Common myeloid progenitor, CD34-positive (primary cell): ENCODE measurements around the gene COMMD1.
"Not testable (repeated sequence)": the region's sequence is repeated elsewhere in the genome, so short reads cannot be mapped to it uniquely, and the experiment has no call there.

Experiments used
- CTCF ChIA-PET: fragments of 350-600 bp; sonication (Branson Sonifier 250); formaldehyde crosslinking; loops from one replicate; lab custom pipeline; 2021; ENCODE audit warnings: antibody characterized with exemption; lab: Charles Lee
- POLR2A ChIA-PET: fragments of 350-600 bp; sonication (Branson Sonifier 250); formaldehyde crosslinking; loops from one replicate; lab custom pipeline; 2021; ENCODE audit warnings: antibody characterized with exemption; lab: Charles Lee
- DNase-seq, 3 donors: peaks; one replicate each; pipeline versions ENCODE4 v3.0.0 to v3.0.0-alpha.2; 2013
- H3K27ac ChIP-seq, 2 experiments: 1 replicate in 1 of 2; 2 replicates in 1 of 2; pipeline ENCODE4 v1.7.0; 2013; ENCODE audit warnings: inconsistent platforms in 2 of 2, low read length in 2 of 2, mild to moderate bottlenecking in 2 of 2, low read depth in 1 of 2, moderate library complexity in 1 of 2; ENCODE audit not compliant: severe bottlenecking in 2 of 2, insufficient read depth in 1 of 2, poor library complexity in 1 of 2
- H3K27me3 ChIP-seq, 5 experiments: replicated peaks in 2 of 5; 1 replicate in 3 of 5; 2 replicates in 2 of 5; pipeline versions ENCODE4 v1.6.1 to v1.7.0; 2013; ENCODE audit warnings: low read length in 4 of 5, mild to moderate bottlenecking in 2 of 5, moderate library complexity in 2 of 5, inconsistent platforms in 1 of 5; ENCODE audit not compliant: insufficient read depth in 5 of 5, control insufficient read depth in 4 of 5
- H3K36me3 ChIP-seq, 4 experiments: 1 replicate in 2 of 4; 2 replicates in 2 of 4; pipeline versions ENCODE4 v1.6.1 to v1.7.0; 2013; ENCODE audit warnings: low read length in 3 of 4, control low read depth in 1 of 4, mild to moderate bottlenecking in 1 of 4; ENCODE audit not compliant: control insufficient read depth in 4 of 4, insufficient read depth in 4 of 4
- H3K4me1 ChIP-seq, 4 experiments: 1 replicate in 3 of 4; 2 replicates in 1 of 4; pipeline versions ENCODE4 v1.6.1 to v1.7.1; 2013; ENCODE audit warnings: low read length in 3 of 4, mild to moderate bottlenecking in 3 of 4, control low read depth in 1 of 4, inconsistent platforms in 1 of 4, moderate library complexity in 1 of 4; ENCODE audit not compliant: control insufficient read depth in 4 of 4, insufficient read depth in 4 of 4; ENCODE audit errors: control extremely low read depth in 1 of 4
- H3K4me3 ChIP-seq, 7 experiments: 1 replicate in 4 of 7; 2 replicates in 3 of 7; pipeline versions ENCODE4 v1.5.1 to v1.7.0; 2013; ENCODE audit warnings: mild to moderate bottlenecking in 7 of 7, low read length in 6 of 7, moderate library complexity in 6 of 7, inconsistent platforms in 2 of 7, low read depth in 2 of 7, control low read depth in 1 of 7; ENCODE audit not compliant: insufficient read depth in 4 of 7, control insufficient read depth in 1 of 7; ENCODE audit errors: extremely low read depth in 1 of 7
- H3K9me3 ChIP-seq, 5 experiments: 1 replicate in 4 of 5; 2 replicates in 1 of 5; pipeline versions ENCODE4 v1.6.1 to v1.7.1; 2013; ENCODE audit warnings: low read length in 4 of 5, mild to moderate bottlenecking in 2 of 5, inconsistent platforms in 1 of 5, low read depth in 1 of 5, moderate library complexity in 1 of 5; ENCODE audit not compliant: control insufficient read depth in 4 of 5, insufficient read depth in 2 of 5; ENCODE audit errors: control extremely low read depth in 1 of 5
- WGBS: methylation state at CpG from one replicate; pipeline ENCODE4 v1.1.5; 2013; ENCODE audit not compliant: insufficient coverage; 5-methylcytosine and 5-hydroxymethylcytosine counted together

The COMMD1 gene

GRCh38 chr2:62142054-62142453 lies 236.6 kb downstream of the COMMD1 start:
- POLR2A ChIA-PET: no interaction called here
- no peak overlapping the region for H3K4me3 ChIP-seq
- H3K27me3 ChIP-seq: no peaks in the 10 kb centered on the region
- DNase-seq: peak in 2 of 3 donors; percentile 49 to 58
- CTCF ChIA-PET: interaction anchor here (1.1 kb wide), 1 partner anchor 16 kb away, joined by 3 read pairs; no protein-coding TSS in a partner anchor
- no peaks in the 10 kb centered on the region for H3K36me3 ChIP-seq
- H3K27ac ChIP-seq: no peak overlapping the region
- no peaks in the 10 kb centered on the region for H3K9me3 ChIP-seq
- H3K4me1 ChIP-seq: peaks cover 12 to 35% (median 31%) of the 10 kb centered on the region in 4 experiments
- 85% methylated on average over 4 of the region's 4 CpGs for WGBS

GRCh38 chr2:62143696-62144095 lies 238.2 kb downstream of the COMMD1 start:
- ChIA-PET CTCF (no interaction called here), POLR2A (interaction anchor here (1.2 kb wide), 1 partner anchor 13 kb away, joined by 3 read pairs; no protein-coding TSS in a partner anchor)
- Histone ChIP-seq H3K4me3 (no peak overlapping the region), H3K27ac (no peak overlapping the region), H3K36me3 (peaks cover 0 to 3% (median under 1%) of the 10 kb centered on the region in 4 experiments), H3K4me1 (peaks cover 12 to 35% (median 31%) of the 10 kb centered on the region in 4 experiments), H3K27me3 (no peaks in the 10 kb centered on the region), H3K9me3 (no peaks in the 10 kb centered on the region)
- no peak for DNase-seq

DNA sequence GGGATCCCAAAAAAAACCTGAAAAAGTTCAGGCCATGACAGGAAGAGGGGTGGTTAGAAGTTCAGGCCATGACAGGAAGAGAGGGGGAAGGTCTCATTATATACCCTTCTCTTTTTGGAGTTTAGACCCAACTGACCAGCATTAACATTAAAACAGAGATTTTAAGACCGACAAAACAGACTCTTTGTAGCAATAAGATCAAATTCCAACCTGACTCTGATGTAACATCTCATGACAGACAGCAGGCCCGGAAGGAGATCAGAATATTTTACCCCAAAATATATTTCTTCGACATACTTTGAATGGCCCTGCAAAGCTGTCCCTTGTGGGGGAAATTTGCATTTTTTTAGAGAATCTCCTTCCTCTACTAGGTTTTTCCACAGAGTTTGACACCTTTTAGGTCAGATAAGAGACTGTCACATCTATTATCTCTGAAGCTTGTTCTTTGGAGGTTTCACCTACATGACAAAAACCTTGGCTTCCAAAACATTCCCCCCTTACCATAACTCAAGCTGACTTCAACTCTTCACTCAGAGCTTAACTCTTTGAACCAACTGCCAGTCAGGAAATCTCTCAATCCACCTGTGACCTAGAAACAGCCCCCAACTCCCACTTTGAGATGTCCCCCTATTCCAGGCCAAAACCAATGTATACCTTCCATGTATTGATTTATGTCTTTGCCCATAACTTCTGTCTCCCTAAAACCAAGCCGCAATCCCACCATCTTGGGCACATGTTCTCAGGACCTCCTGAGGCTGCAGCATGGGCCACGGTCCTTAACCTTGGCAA lies 239.4 kb downstream of the COMMD1 start:
- POLR2A ChIA-PET: no interaction called here
- 95% methylated on average over 4 of the region's 5 CpGs for WGBS
- CTCF ChIA-PET: interaction anchor here (0.7 kb wide), 1 partner anchor 1812 kb away, joined by 3 read pairs; no protein-coding TSS in a partner anchor

DNA sequence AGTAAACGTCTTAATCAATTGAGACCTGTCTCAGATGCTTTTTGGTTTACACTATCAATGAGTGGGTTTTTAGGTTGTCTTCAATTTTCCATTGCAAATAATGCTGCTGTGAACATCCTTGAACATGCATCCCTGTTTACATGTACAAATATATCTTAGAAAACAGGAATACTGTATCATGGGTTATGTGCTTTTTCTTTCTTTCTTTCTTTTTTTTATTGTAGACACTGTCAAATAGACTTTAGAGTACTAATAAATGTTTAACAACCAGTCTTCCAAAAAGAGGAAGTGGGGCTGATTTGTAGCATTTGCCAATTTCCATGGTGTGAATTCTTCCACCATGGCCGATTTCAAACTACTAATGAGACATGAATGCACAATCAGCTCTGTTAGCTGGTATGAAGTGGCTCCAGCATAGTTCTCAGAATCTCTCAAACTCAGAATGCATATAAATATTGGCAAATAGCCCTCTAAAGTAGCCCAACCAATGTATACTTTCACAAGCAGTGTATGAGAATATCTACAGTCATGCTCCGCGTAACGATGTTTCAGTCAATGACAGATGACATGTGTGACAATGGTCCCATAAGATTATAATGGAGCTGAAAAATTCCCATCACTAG lies 240.1 kb downstream of the COMMD1 start:
- Histone ChIP-seq H3K9me3 (no peaks in the 10 kb centered on the region), H3K27ac (no peak overlapping the region), H3K4me1 (peaks cover 12 to 29% (median 24%) of the 10 kb centered on the region in 4 experiments), H3K27me3 (no peaks in the 10 kb centered on the region), H3K36me3 (peaks cover 0 to 3% (median under 1%) of the 10 kb centered on the region in 4 experiments), H3K4me3 (no peak overlapping the region)
- 0% methylated on average over 1 of the region's 5 CpGs for WGBS
- ChIA-PET POLR2A (no interaction called here), CTCF (no interaction called here)
- DNase-seq: peak in 2 of 3 donors; percentile 78 to 83

More for the DNA sequence above, 239.4 kb downstream of the COMMD1 start:
- no peak overlapping the region for H3K4me3 ChIP-seq
- H3K9me3 ChIP-seq: no peaks in the 10 kb centered on the region
- no peak for DNase-seq
- H3K36me3 ChIP-seq: peaks cover 0 to 3% (median under 1%) of the 10 kb centered on the region in 4 experiments
- H3K27me3 ChIP-seq: no peaks in the 10 kb centered on the region
- H3K27ac ChIP-seq: no peak overlapping the region
- peaks cover 12 to 35% (median 30%) of the 10 kb centered on the region in 4 experiments for H3K4me1 ChIP-seq

DNA sequence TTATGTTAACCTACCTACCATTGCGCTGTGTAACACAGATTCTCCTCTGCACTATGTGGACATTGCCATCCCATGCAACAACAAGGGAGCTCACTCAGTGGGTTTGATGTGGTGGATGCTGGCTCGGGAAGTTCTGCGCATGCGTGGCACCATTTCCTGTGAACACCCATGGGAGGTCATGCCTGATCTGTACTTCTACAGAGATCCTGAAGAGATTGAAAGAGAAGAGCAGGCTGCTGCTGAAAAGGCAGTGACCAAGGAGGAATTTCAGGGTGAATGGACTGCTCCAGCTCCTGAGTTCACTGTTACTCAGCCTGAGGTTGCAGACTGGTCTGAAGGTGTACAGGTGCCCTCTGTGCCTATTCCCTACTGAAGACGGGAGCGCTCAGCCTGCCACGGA lies 241.3 kb downstream of the COMMD1 start:
- H3K4me3 ChIP-seq, POLR2A ChIA-PET, H3K27ac ChIP-seq, H3K27me3 ChIP-seq, H3K36me3 ChIP-seq, H3K9me3 ChIP-seq, DNase-seq: not testable (repeated sequence)
- H3K4me1 ChIP-seq: peaks cover 5 to 19% (median 12%) of the 10 kb centered on the region in 4 experiments
- 100% methylated on average over 1 of the region's 7 CpGs for WGBS
- CTCF ChIA-PET: interaction anchor here (1.0 kb wide), 1 partner anchor 14 kb away, joined by 3 read pairs; no protein-coding TSS in a partner anchor

DNA sequence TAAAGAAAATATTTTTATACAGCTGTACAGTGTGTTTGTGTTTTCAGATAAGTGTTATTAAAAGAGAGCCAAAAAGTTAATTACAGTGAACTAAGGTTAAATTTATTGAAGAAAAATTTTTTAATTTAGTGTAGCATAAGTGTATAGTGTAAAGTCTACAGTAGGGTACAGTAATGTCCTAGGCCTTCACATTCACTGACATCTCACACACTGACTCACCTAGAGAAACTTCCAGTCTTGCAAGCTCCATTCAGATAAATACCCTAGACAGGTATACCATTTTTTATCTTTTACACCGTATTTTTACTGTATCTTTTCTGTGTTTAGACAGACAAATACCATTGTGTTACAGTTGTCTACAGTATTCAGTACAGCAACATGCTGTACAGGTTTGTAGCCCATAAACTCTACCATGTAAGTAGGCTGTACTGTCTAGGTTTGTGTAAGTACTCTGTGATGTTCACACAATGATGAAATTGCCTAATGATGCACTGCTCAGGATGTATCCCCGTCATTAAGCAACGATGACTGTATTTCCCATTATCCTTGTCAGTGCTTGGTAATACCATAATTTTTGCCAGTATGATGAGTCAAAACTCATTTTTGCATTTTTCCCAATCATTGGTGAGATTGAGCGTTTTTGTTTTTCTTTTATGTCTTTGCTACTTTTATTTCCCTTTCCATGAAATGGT lies 242.3 kb downstream of the COMMD1 start:
- H3K4me1 ChIP-seq: peaks cover 3 to 15% (median 5%) of the 10 kb centered on the region in 4 experiments
- no peak overlapping the region for H3K4me3 ChIP-seq
- H3K9me3 ChIP-seq: no peaks in the 10 kb centered on the region
- peaks cover 0 to 3% (median under 1%) of the 10 kb centered on the region in 4 experiments for H3K36me3 ChIP-seq
- H3K27ac ChIP-seq: no peak overlapping the region
- WGBS: 100% methylated on average over 2 of the region's 4 CpGs
- ChIA-PET POLR2A (no interaction called here), CTCF (interaction anchor here (1.0 kb wide), 1 partner anchor 15 kb away, joined by 3 read pairs; no protein-coding TSS in a partner anchor)
- no peak for DNase-seq
- no peaks in the 10 kb centered on the region for H3K27me3 ChIP-seq
